H9 (cell line): ENCODE data around the gene ZNF362. TPM values are rescaled to one million over a fixed set of nuclear protein-coding genes. Genes with fewer than 3 reads are reported as not detected.

Source experiments
- DNase-seq: peaks from one replicate; pipeline ENCODE4 v3.0.0-alpha.2; 2017
- H2AFZ ChIP-seq: one replicate; pipeline ENCODE4 v1.6.1; 2013; ENCODE audit warnings: mild to moderate bottlenecking, low read length, control low read depth, moderate library complexity
- H2AK5ac ChIP-seq: 2 replicates; pipeline ENCODE4 v1.6.1; 2013; ENCODE audit warnings: low read length, control low read depth, mixed read lengths; ENCODE audit not compliant: insufficient read length
- H2BK120ac ChIP-seq: one replicate; pipeline ENCODE4 v1.6.1; 2013; ENCODE audit warnings: low read depth, mild to moderate bottlenecking, low read length, control low read depth, inconsistent platforms; ENCODE audit not compliant: poor library complexity, severe bottlenecking
- H2BK12ac ChIP-seq: 2 replicates; pipeline ENCODE4 v1.6.1; 2013; ENCODE audit warnings: low read length, control low read depth, mixed read lengths, low read depth; ENCODE audit not compliant: insufficient read length
- H2BK15ac ChIP-seq: 2 replicates; pipeline ENCODE4 v1.6.1; 2013; ENCODE audit warnings: low read depth, low read length, control low read depth
- H2BK20ac ChIP-seq: one replicate; pipeline ENCODE4 v1.6.1; 2013; ENCODE audit warnings: low read depth, mild to moderate bottlenecking, low read length, control low read depth, inconsistent platforms; ENCODE audit not compliant: poor library complexity, severe bottlenecking
- H2BK5ac ChIP-seq: 2 replicates; pipeline ENCODE4 v1.6.1; 2013; ENCODE audit warnings: low read length, control low read depth, mixed read lengths; ENCODE audit not compliant: insufficient read length
- H3K14ac ChIP-seq: 2 replicates; pipeline ENCODE4 v1.6.1; 2013; ENCODE audit warnings: low read length, control low read depth; ENCODE audit not compliant: insufficient read depth
- H3K18ac ChIP-seq: 2 replicates; pipeline ENCODE4 v1.6.1; 2013; ENCODE audit warnings: low read depth, mild to moderate bottlenecking, mixed read lengths, low read length, control low read depth; ENCODE audit not compliant: insufficient read length
- H3K23ac ChIP-seq: 2 replicates; pipeline ENCODE4 v1.6.1; 2013; ENCODE audit warnings: low read length, control low read depth, mixed read lengths, low read depth; ENCODE audit not compliant: insufficient read length
- H3K23me2 ChIP-seq: 2 replicates; pipeline ENCODE4 v1.6.1; 2013; ENCODE audit warnings: low read depth, mild to moderate bottlenecking, mixed read lengths, low read length, control low read depth; ENCODE audit not compliant: insufficient read length, poor library complexity, severe bottlenecking
- H3K27ac ChIP-seq: 2 replicates; pipeline ENCODE4 v1.5.1; 2013; ENCODE audit warnings: low read length, control low read depth, mixed read lengths, low read depth; ENCODE audit not compliant: insufficient read length
- H3K27me3 ChIP-seq: 2 replicates; pipeline ENCODE4 v1.6.1; 2013; ENCODE audit warnings: low read length, control low read depth, inconsistent platforms; ENCODE audit not compliant: insufficient read depth
- H3K4ac ChIP-seq: 2 replicates; pipeline ENCODE4 v1.6.1; 2013; ENCODE audit warnings: low read depth, mild to moderate bottlenecking, control low read depth, inconsistent platforms, low read length, moderate library complexity
- H3K4me1 ChIP-seq: 2 replicates; pipeline ENCODE4 v1.6.1; 2013; ENCODE audit warnings: low read length, control low read depth, inconsistent platforms; ENCODE audit not compliant: insufficient read depth
- H3K4me2 ChIP-seq: 2 replicates; pipeline ENCODE4 v1.6.1; 2013; ENCODE audit warnings: low read length, control low read depth, mixed read lengths; ENCODE audit not compliant: insufficient read length, insufficient read depth
- H3K56ac ChIP-seq: 2 replicates; pipeline ENCODE4 v1.6.1; 2013; ENCODE audit warnings: low read depth, mild to moderate bottlenecking, mixed read lengths, low read length, control low read depth; ENCODE audit not compliant: insufficient read length
- H3K79me1 ChIP-seq: 2 replicates; pipeline ENCODE4 v1.6.1; 2013; ENCODE audit warnings: low read depth, mild to moderate bottlenecking, moderate library complexity, low read length, control low read depth, inconsistent platforms; ENCODE audit not compliant: insufficient read depth, poor library complexity, severe bottlenecking
- H3K79me2 ChIP-seq: 2 replicates; pipeline ENCODE4 v1.6.1; 2013; ENCODE audit warnings: low read length, control low read depth, inconsistent platforms; ENCODE audit not compliant: insufficient read depth
- H3K9ac ChIP-seq: 2 replicates; pipeline ENCODE4 v1.6.1; 2013; ENCODE audit warnings: low read length, control low read depth, mixed read lengths; ENCODE audit not compliant: insufficient read length; ENCODE audit errors: extremely low read depth
- H3K9me3 ChIP-seq: one replicate; pipeline ENCODE4 v1.6.1; 2013; ENCODE audit warnings: low read depth, low read length, inconsistent platforms; ENCODE audit not compliant: control insufficient read depth
- H3T11ph ChIP-seq: one replicate; pipeline ENCODE4 v1.6.1; 2013; ENCODE audit warnings: mild to moderate bottlenecking, low read length, control low read depth, inconsistent platforms
- H4K20me1 ChIP-seq: one replicate; pipeline ENCODE4 v1.6.1; 2013; ENCODE audit not compliant: control insufficient read depth, insufficient read length, insufficient read depth
- H4K5ac ChIP-seq: 2 replicates; pipeline ENCODE4 v1.6.1; 2013; ENCODE audit warnings: low read depth, mild to moderate bottlenecking, mixed read lengths, low read length, control low read depth; ENCODE audit not compliant: insufficient read length
- H4K8ac ChIP-seq: replicated peaks from 2 replicates; pipeline ENCODE4 v1.6.1; 2013; ENCODE audit warnings: low read length, control low read depth, mixed read lengths, low read depth; ENCODE audit not compliant: insufficient read length
- H4K91ac ChIP-seq: 2 replicates; pipeline ENCODE4 v1.6.1; 2013; ENCODE audit warnings: low read depth, mild to moderate bottlenecking, moderate library complexity, mixed read lengths, low read length, control low read depth; ENCODE audit not compliant: insufficient read length
- H3K27ac Mint-ChIP-seq, 3 experiments: 2 replicates in 2 of 3; 3 replicates in 1 of 3; pipeline ENCODE4 v1.8.0; 2020 to 2021; ENCODE audit warnings: mixed read lengths in 3 of 3, mild to moderate bottlenecking in 1 of 3, moderate library complexity in 1 of 3
- H3K27me3 Mint-ChIP-seq: 2 replicates; pipeline ENCODE4 v1.8.0; 2021; ENCODE audit warnings: low read depth, mild to moderate bottlenecking, moderate library complexity, mixed read lengths
- H3K36me3 Mint-ChIP-seq, 3 experiments: 2 replicates in 2 of 3; 3 replicates in 1 of 3; pipeline ENCODE4 v1.8.0; 2020 to 2021; ENCODE audit warnings: low read depth in 3 of 3, mixed read lengths in 3 of 3; ENCODE audit not compliant: insufficient read depth in 1 of 3
- H3K4me1 Mint-ChIP-seq, 2 experiments: 2 replicates each; pipeline ENCODE4 v1.8.0; 2020; ENCODE audit warnings: mixed read lengths in 2 of 2
- H3K4me3 Mint-ChIP-seq, 2 experiments: 2 replicates in 1 of 2; 3 replicates in 1 of 2; pipeline ENCODE4 v1.8.0; 2020 to 2021; ENCODE audit warnings: mild to moderate bottlenecking in 2 of 2, mixed read lengths in 2 of 2, moderate library complexity in 1 of 2
- H3K9me3 Mint-ChIP-seq, 2 experiments: 2 replicates in 1 of 2; 3 replicates in 1 of 2; pipeline ENCODE4 v1.8.0; 2020; ENCODE audit warnings: mild to moderate bottlenecking in 2 of 2, mixed read lengths in 2 of 2, moderate library complexity in 1 of 2
- WGBS: extraction: QIAGEN DNeasy Blood & Tissue Kit; methylation state at CpG from one replicate; pipeline ENCODE4 v1.1.7; 2013; ENCODE audit warnings: missing lambda C conversion rate, low lambda C conversion rate, mixed read lengths; ENCODE audit not compliant: insufficient read length; ENCODE audit errors: extremely low coverage; 5-methylcytosine and 5-hydroxymethylcytosine counted together
- total RNA-seq: library from RNA; stranded (reverse); gene quantifications from 2 replicates; pipeline ENCODE4 v1.2.1, GENCODE V29; 2021
- TF ChIP-seq, protein P1 (sequence below): fragments of 200-600 bp; sonication (generic); conservative IDR thresholded peaks from 3 replicates; pipeline ENCODE4 v1.8.0; 2021; ENCODE audit warnings: antibody characterized with exemption, mild to moderate bottlenecking

The ZNF362 gene
- total RNA-seq, 1 experiment from 2014 or later = 18.7 TPM

DNA sequence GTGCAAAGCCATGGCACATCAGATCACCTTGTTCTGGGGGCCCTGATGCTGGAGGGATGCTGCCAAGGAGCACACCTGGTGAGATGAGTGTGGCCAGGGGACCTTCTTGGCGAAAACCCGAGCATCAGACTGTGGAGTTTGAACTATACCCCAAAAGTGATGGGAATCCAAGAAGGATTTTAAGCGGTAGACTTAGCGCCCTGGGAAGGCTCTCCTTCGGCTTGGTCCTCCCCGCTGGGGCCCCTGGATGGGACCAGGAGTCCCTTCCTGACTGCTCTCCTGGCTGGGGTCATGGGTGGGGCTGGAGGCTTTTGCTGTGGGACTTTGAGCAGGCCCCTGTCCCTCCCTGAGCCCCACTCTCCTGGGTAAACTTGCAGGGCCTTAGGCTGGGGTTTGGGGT lies 10.5 kb downstream of the ZNF362 start:
- no peak overlapping the region for H3K27ac ChIP-seq
- no peak overlapping the region for H4K8ac ChIP-seq
- H2AK5ac ChIP-seq = no peak overlapping the region
- no peak overlapping the region for H3K9ac ChIP-seq
- no peaks in the 10 kb centered on the region; the same call in 1 of the 2 replicates for H3K4me1 ChIP-seq
- H3K27me3 ChIP-seq = no peaks in the 10 kb centered on the region
- H4K91ac ChIP-seq = no peak overlapping the region
- H2BK20ac ChIP-seq = no peak overlapping the region
- H4K5ac ChIP-seq = no peak overlapping the region
- no peaks in the 10 kb centered on the region for H3K9me3 Mint-ChIP-seq
- no peaks in the 10 kb centered on the region for H3K23me2 ChIP-seq
- H3K4me2 ChIP-seq = no peak overlapping the region
- WGBS = no CpG with 5 or more reads among the region's 6 CpGs
- H3K27me3 Mint-ChIP-seq = no peaks in the 10 kb centered on the region
- no peaks in the 10 kb centered on the region; the same call in 1 of the 2 replicates for H3K79me2 ChIP-seq
- H4K20me1 ChIP-seq = no peaks in the 10 kb centered on the region
- no peaks in the 10 kb centered on the region for H3K9me3 ChIP-seq
- TF ChIP-seq, protein P1, sequence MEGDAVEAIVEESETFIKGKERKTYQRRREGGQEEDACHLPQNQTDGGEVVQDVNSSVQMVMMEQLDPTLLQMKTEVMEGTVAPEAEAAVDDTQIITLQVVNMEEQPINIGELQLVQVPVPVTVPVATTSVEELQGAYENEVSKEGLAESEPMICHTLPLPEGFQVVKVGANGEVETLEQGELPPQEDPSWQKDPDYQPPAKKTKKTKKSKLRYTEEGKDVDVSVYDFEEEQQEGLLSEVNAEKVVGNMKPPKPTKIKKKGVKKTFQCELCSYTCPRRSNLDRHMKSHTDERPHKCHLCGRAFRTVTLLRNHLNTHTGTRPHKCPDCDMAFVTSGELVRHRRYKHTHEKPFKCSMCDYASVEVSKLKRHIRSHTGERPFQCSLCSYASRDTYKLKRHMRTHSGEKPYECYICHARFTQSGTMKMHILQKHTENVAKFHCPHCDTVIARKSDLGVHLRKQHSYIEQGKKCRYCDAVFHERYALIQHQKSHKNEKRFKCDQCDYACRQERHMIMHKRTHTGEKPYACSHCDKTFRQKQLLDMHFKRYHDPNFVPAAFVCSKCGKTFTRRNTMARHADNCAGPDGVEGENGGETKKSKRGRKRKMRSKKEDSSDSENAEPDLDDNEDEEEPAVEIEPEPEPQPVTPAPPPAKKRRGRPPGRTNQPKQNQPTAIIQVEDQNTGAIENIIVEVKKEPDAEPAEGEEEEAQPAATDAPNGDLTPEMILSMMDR = no peak
- no peak overlapping the region for H3K27ac Mint-ChIP-seq
- H3K23ac ChIP-seq = no peak overlapping the region
- H3K18ac ChIP-seq = no peak overlapping the region
- H2AFZ ChIP-seq = no peak overlapping the region
- no peak overlapping the region for H3T11ph ChIP-seq
- no peaks in the 10 kb centered on the region for H3K79me1 ChIP-seq
- no peak overlapping the region for H2BK120ac ChIP-seq
- peaks cover 15 to 28% of the 10 kb centered on the region in 2 experiments for H3K4me1 Mint-ChIP-seq
- no peak overlapping the region for H2BK15ac ChIP-seq
- H3K4ac ChIP-seq = no peak overlapping the region
- H3K36me3 Mint-ChIP-seq = peaks cover 3 to 26% (median 10%) of the 10 kb centered on the region in 3 experiments
- H2BK5ac ChIP-seq = no peak overlapping the region
- H3K56ac ChIP-seq = no peak overlapping the region
- DNase-seq = no peak
- H3K14ac ChIP-seq = no peak overlapping the region
- H2BK12ac ChIP-seq = no peak overlapping the region
- H3K4me3 Mint-ChIP-seq = no peak overlapping the region
